SIG-M5 treated with dmso at 0.1 percent for 504 hours (cell line): ENCODE measurements around the gene ATP8B4.

Experiments used
- DNase-seq: peaks from one replicate; lab custom pipeline; 2025; ENCODE audit not compliant: unreplicated experiment; lab: John Stamatoyannopoulos, UW

ATP8B4 gene

DNA sequence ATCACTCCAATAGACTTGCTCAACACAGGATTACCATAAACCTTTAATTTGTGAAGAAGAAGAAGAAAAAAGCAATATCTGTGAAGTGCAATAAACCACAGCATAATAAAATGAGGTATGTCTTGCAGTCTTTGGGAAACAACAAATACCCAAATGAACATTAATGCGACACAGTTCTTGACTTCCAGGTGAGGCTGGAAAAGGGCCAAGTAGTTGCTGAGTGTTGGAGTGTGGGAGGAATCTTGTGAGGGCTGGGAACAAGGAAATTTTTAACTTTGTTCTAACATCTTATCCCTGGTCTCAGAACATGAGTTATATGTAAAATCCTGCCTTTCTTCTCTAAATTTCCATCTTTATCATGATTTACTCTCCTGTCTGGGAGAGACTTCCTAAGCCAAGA lies 291.7 kb downstream of the ATP8B4 start:
- no peak for DNase-seq

DNA sequence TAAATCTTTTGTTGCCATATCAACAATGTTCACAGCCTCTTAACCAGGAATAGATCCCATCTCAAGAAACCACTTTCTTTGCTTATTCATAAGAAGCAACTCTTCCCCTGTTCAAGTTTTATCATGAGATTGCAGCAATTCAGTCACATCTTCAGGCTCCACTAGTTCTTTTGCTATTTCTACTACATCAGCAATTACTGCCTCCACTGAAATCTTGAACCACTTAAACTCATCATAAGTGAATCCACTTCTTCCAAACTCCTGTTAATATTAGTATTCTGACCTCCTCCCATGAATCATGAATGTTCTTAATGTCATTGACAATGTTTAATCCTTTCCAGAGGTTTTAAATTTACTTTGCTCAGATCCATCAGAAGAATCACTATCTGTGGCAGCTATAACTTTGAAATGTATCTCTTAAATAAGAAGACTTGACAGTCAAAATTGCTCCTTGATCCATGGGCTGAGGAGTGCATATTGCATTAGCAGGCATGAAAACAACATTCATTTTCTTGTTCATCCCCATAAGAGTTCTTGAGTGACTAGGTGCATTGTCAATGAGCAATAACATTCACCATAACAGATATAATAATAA lies 292.3 kb downstream of the ATP8B4 start:
- DNase-seq, result no peak

- no peak for DNase-seq
Measured at GRCh38 chr15:49824775-49825099, 294.3 kb downstream of the ATP8B4 start.

GRCh38 chr15:49823987-49824774 lies 294.9 kb downstream of the ATP8B4 start:
- no peak for DNase-seq

DNA sequence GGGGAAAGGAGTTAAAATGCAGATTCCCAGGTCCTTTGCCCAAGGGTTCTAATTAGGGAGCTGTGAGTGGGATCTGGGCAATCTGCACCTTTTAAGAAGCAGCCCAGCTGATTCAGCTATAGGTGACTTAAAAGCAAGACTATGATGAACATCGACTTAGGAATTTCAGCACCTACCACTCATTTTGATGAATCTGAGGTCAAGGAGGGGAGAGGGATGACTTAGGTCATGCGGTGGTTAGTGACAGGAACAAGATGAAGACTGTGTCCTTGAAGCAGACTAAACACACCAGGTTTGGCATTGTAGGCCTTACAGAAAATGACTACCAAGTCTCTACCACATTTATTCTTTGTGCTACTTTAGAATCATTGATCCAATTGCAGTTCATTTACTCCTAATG lies 301.9 kb downstream of the ATP8B4 start:
- DNase-seq, result no peak

DNA sequence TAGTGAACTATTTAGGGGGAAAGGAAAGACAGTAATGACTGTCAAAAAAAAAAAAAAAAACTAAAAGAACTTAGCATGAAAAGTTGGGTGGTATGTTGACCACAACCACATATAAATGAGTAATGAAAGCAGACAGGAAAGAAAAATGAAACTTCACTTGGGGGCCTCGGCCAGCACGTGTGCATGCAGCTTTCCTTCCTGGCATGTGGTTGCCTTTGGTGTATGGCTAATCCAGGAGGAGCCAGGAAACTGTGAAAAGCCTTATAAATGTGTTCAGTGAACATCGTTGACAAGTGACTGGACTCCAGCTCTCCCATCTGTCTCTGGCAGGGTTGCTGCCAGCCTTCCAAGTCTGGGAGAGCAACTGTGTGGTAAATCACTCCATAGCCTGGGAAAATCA lies 303.1 kb downstream of the ATP8B4 start:
- peak; percentile 4 for DNase-seq

- DNase-seq, result no peak
Measured at GRCh38 chr15:49815526-49815925, 303.5 kb downstream of the ATP8B4 start.

DNA sequence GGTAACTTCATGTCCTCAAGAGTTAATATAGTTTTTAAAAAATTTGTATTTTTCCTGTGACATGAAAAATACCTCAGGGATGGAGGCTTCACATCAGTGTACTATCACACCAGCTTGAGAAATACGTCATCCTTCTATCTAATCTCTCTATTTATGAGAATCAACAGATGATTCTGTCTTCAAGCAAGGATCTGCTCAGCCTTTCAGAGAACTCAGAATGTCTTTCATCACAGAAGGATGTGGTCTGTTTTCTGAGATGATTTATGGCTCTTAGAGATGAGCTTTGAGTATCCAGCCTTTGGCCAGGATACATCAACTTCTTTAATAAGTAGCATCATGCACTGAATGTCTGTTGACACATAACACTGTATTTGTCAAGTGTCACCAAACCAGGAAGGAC lies 304.3 kb downstream of the ATP8B4 start:
- no peak for DNase-seq

DNA sequence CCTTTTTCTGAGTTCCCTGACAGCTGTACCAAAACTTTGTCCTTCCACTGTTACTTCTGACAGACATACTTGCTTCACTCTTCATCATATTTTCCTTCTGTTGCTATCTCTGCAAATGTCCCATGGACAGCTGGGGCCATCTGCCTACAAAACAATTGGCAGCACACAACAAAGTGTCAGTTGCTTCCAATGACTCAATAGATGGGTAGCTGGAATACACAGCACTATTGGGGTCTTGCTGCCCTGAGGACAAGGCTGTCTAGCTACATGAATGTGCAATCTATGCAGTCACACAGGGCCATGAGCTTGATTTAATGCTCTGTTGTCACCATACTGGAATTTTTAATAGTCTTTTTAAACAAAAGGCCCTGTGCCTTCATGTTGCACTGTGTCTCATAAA lies 305.4 kb downstream of the ATP8B4 start:
- no peak for DNase-seq

DNA sequence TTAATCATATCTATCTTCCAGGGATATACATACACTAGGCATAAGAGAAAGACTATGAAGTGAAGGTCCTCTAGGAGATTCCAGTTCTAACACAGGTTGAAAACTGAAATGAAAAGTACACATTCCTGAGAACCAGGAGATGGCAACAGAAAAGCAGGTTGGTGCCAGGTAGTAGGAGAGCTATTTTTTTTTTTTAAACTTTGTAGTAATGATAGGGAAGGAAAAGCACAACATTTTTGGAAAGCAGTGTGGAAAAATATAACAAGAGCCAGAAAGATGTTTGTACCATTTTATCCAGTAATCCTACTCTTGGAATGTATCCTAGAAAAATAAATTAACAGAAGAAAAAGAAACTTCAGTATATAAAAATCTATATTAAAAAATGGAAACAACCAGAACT lies 308.3 kb downstream of the ATP8B4 start:
- DNase-seq, result no peak

DNA sequence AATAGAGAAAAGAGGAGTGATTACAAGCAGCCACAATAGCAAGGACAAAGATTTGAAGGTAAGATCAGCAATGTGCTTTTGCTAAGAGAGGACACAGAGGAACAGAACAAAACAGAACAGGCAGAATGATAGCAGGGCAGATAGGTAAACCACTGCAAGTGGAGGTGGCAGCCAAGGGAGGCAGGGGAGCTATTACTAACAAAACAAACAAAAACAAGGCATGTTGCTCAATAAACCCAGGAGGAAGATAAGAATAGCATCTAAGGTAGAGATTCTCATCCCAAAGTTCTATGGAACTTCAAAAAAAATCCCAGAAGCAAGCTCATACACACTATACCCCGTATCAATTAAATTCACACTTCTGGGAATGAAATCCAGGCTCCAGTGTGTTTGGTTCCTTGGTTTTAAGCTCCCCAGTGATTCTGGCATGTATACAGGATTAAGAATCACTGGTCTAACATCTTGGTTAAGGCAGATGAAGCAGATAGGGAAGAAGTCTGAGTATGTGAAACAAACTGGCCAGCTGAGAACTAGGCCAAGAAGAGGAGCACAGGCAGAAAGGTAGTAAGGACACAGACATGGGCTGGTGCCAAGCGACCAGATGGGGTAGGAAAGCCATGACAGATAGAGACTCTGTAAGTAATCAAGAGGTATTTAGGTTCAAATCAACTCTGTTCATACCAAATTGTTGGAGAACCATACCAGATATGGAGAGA lies 309.0 kb downstream of the ATP8B4 start:
- DNase-seq, result no peak

DNA sequence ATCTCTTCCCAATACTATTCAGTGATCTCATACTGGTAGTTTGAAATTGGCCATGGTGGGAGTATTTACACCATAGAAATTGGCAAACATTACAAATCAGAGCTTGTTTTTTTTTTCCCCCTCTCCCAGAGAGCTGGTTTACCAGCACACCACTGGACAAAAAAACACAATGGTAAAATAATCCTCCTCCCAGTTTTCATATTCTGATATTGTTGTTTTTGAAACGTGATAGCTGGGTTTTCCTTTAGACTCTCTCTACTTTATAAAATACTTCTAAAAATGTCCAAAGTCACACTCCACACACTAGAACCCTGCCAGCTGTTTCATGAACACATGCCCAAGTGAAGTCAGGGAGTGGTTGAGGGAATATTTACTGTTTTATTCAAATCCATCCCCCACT lies 310.7 kb downstream of the ATP8B4 start:
- no peak for DNase-seq
